HepG2 (cell line): ENCODE measurements around the gene CALR. TPM values are rescaled to one million over a fixed set of nuclear protein-coding genes. Genes with fewer than 3 reads are reported as not detected.

Experiments
- CBX5 ChIP-seq: sonication (generic); formaldehyde crosslinking; IDR thresholded peaks from 2 replicates; pipeline ENCODE4 v1.4.0; 2020; ENCODE audit warnings: missing genetic modification reagents, borderline replicate concordance
- KLF6 ChIP-seq: IDR thresholded peaks from 2 replicates; pipeline ENCODE4 v1.8.0; 2016; ENCODE audit warnings: missing biosample characterization, missing genetic modification reagents
- KMT2B ChIP-seq: IDR thresholded peaks from 2 replicates; pipeline ENCODE4 v1.6.1; 2016; ENCODE audit warnings: missing genetic modification reagents, missing compliant biosample characterization
- MIXL1 ChIP-seq: IDR thresholded peaks from 2 replicates; pipeline ENCODE4 v1.6.1; 2016
- NFKB2 ChIP-seq: sonication (generic); formaldehyde crosslinking; IDR thresholded peaks from 2 replicates; pipeline ENCODE4 v1.4.0; 2020; ENCODE audit warnings: missing genetic modification reagents, borderline replicate concordance
- NFYB ChIP-seq: sonication (generic); formaldehyde crosslinking; IDR thresholded peaks from 2 replicates; pipeline ENCODE4 v1.4.0; 2020; ENCODE audit warnings: missing genetic modification reagents
- PHF8 ChIP-seq: sonication (generic); formaldehyde crosslinking; IDR thresholded peaks from 2 replicates; pipeline ENCODE4 v1.5.0; 2020; ENCODE audit warnings: missing genetic modification reagents
- REL ChIP-seq: sonication (generic); formaldehyde crosslinking; conservative IDR thresholded peaks from 2 replicates; pipeline ENCODE4 v1.8.0; 2022; ENCODE audit warnings: mild to moderate bottlenecking, missing genetic modification reagents, moderate library complexity
- SRSF1 ChIP-seq: fragments of 200-400 bp; formaldehyde crosslinking; optimal IDR thresholded peaks from 2 replicates; pipeline ENCODE3; 2017; ENCODE audit warnings: mild to moderate bottlenecking, low read depth, low read length, moderate library complexity
- TGIF2 ChIP-seq: IDR thresholded peaks from 2 replicates; pipeline ENCODE4 v1.6.1; 2016; ENCODE audit warnings: control low read depth, missing compliant biosample characterization
- ZFP36L2 ChIP-seq: sonication (generic); formaldehyde crosslinking; IDR thresholded peaks from 2 replicates; pipeline ENCODE4 v1.4.0; 2020; ENCODE audit warnings: missing genetic modification reagents
- ZNF3 ChIP-seq: IDR thresholded peaks from 2 replicates; pipeline ENCODE4 v1.7.0; 2017; ENCODE audit warnings: inconsistent platforms
- ZNF326 ChIP-seq: sonication (generic); formaldehyde crosslinking; IDR thresholded peaks from 2 replicates; pipeline ENCODE4 v1.4.0; 2020; ENCODE audit warnings: missing genetic modification reagents, borderline replicate concordance
- ZNF431 ChIP-seq: sonication (generic); formaldehyde crosslinking; IDR thresholded peaks from 2 replicates; pipeline ENCODE4 v1.9.0; 2022; ENCODE audit warnings: missing genetic modification reagents, low read depth, mild to moderate bottlenecking, borderline replicate concordance
- ZNF557 ChIP-seq: sonication (generic); formaldehyde crosslinking; IDR thresholded peaks from 2 replicates; pipeline ENCODE4 v1.4.0; 2020; ENCODE audit warnings: missing genetic modification reagents
- ZNF670 ChIP-seq: sonication (generic); formaldehyde crosslinking; IDR thresholded peaks from 2 replicates; pipeline ENCODE4 v1.8.0; 2022; ENCODE audit warnings: mild to moderate bottlenecking, missing genetic modification reagents, borderline replicate concordance
- ZNF780A ChIP-seq: sonication (generic); formaldehyde crosslinking; IDR thresholded peaks from 2 replicates; pipeline ENCODE4 v1.8.0; 2022; ENCODE audit warnings: mild to moderate bottlenecking, missing genetic modification reagents, moderate library complexity
- ZNF883 ChIP-seq: sonication (generic); formaldehyde crosslinking; IDR thresholded peaks from 2 replicates; pipeline ENCODE4 v1.5.1; 2020; ENCODE audit warnings: mild to moderate bottlenecking, missing genetic modification reagents; ENCODE audit errors: not compliant biosample characterization
- ZUFSP ChIP-seq: sonication (generic); formaldehyde crosslinking; IDR thresholded peaks from 2 replicates; pipeline ENCODE4 v1.9.0; 2021; ENCODE audit warnings: missing genetic modification reagents, mild to moderate bottlenecking, borderline replicate concordance
- polyA plus RNA-seq, 8 experiments: library from polyadenylated mRNA; depleted of rRNA in 3 of 8; stranded (reverse) in 7 of 8; unstranded in 1 of 8; fragments of >200 nt; fragmentation: Illumina TruSeq in 4 of 8; extraction: Trizol in 4 of 8; gene quantifications; 2 replicates each; pipeline versions ENCODE4 v1.2.1 to v1.2.3, GENCODE V29; 2011 to 2016; ENCODE audit warnings: low read depth in 4 of 8, missing spikeins in 1 of 8, mixed read lengths in 1 of 8; ENCODE audit not compliant: insufficient read depth in 1 of 8
- total RNA-seq, 5 experiments: library from RNA; depleted of rRNA; stranded (reverse); fragments of >200 nt; fragmentation: Illumina TruSeq; extraction: Trizol; gene quantifications; 2 replicates each; pipeline ENCODE4 v1.2.3, GENCODE V29; 2016; ENCODE audit warnings: low read depth in 1 of 5
- TF ChIP-seq, protein P1 (sequence below): sonication (generic); formaldehyde crosslinking; IDR thresholded peaks from 2 replicates; pipeline ENCODE4 v1.5.1; 2020; ENCODE audit warnings: mild to moderate bottlenecking, missing genetic modification reagents
- TF ChIP-seq, protein P2 (sequence below): sonication (generic); formaldehyde crosslinking; IDR thresholded peaks from 2 replicates; pipeline ENCODE4 v1.4.0; 2020; ENCODE audit warnings: missing genetic modification reagents
- TF ChIP-seq, protein P3 (sequence below): sonication (generic); formaldehyde crosslinking; IDR thresholded peaks from 2 replicates; pipeline ENCODE4 v1.4.0; 2020; ENCODE audit warnings: mild to moderate bottlenecking, missing genetic modification reagents

Gene CALR
- total and polyA plus RNA-seq, 2 of the 13 experiments (the other 11 are each of a cell fraction or from before 2014, with no cell fraction given) = 898 to 934 TPM

DNA sequence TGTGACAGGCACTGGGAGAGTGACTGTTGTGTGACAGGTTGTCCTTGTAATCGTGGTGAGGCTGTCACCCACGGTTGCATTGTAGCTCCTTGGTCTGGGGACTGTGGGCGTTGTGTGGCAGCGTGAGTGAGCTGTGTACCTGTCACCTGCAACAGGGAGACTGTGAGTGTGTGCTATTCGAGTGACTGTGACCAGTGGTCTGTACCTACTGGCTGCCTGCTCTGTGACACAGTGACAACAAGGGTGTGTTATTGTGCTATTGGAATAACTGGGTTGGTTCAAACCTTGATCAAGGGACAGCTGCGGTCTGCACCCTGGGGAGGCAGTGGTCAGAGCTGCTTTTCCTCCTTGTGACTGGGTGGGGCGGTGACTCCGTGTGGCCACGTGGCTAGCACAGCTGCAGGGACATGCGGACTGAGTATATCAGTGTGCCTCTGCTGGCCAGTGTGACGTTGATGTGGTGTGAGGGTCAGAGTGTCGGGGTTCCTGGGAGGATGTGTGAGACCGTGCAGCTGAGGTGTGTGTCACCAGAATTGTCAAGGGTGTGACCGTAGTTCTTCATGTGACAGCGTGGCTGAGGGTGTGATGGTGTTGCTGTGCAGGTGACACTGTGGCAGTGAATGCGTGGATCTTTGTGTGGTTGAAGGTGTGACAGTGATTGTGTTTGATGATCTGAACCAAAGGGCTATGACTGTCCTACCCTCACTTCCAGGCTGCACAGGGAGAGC lies 46.8 kb downstream of the CALR start (continued):
- TF ChIP-seq NFKB2 (CRISPR knock-in tag) = no peak
- TF ChIP-seq ZNF883 (CRISPR knock-in tag) = no peak
- TF ChIP-seq PHF8 (CRISPR knock-in tag) = no peak; the same call in 1 of the 2 replicates
- TF ChIP-seq, protein P1, sequence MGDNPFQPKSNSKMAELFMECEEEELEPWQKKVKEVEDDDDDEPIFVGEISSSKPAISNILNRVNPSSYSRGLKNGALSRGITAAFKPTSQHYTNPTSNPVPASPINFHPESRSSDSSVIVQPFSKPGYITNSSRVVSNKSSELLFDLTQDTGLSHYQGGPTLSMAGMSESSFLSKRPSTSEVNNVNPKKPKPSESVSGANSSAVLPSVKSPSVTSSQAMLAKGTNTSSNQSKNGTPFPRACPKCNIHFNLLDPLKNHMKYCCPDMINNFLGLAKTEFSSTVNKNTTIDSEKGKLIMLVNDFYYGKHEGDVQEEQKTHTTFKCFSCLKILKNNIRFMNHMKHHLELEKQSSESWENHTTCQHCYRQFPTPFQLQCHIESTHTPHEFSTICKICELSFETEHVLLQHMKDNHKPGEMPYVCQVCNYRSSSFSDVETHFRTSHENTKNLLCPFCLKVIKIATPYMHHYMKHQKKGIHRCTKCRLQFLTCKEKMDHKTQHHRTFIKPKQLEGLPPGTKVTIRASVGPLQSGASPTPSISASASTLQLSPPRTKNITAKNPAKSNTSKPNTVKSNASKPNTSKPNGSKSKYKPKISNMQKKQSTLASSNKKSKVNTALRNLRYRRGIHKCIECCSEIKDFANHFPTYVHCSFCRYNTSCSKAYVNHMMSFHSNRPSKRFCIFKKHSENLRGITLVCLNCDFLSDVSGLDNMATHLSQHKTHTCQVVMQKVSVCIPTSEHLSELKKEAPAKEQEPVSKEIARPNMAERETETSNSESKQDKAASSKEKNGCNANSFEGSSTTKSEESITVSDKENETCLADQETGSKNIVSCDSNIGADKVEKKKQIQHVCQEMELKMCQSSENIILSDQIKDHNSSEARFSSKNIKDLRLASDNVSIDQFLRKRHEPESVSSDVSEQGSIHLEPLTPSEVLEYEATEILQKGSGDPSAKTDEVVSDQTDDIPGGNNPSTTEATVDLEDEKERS (CRISPR knock-in tag) = peak; percentile 81; the same call in 1 of the 2 replicates
- TF ChIP-seq CBX5 = no peak
- peak; percentile 58; the same call in 1 of the 2 replicates for TF ChIP-seq ZNF670 (CRISPR knock-in tag)
- no peak for TF ChIP-seq ZNF3 (CRISPR knock-in tag)
- no peak for TF ChIP-seq REL (CRISPR knock-in tag)
- TF ChIP-seq MIXL1 (CRISPR knock-in tag) = no peak
- TF ChIP-seq KLF6 (CRISPR knock-in tag) = no peak
- TF ChIP-seq ZFP36L2 (CRISPR knock-in tag) = no peak
- peak; percentile 31; the same call in 1 of the 2 replicates for TF ChIP-seq KMT2B (CRISPR knock-in tag)
- TF ChIP-seq, protein P2, sequence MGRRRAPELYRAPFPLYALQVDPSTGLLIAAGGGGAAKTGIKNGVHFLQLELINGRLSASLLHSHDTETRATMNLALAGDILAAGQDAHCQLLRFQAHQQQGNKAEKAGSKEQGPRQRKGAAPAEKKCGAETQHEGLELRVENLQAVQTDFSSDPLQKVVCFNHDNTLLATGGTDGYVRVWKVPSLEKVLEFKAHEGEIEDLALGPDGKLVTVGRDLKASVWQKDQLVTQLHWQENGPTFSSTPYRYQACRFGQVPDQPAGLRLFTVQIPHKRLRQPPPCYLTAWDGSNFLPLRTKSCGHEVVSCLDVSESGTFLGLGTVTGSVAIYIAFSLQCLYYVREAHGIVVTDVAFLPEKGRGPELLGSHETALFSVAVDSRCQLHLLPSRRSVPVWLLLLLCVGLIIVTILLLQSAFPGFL = no peak
- TF ChIP-seq ZNF431 (CRISPR knock-in tag) = no peak
- no peak for TF ChIP-seq NFYB (CRISPR knock-in tag)
- TF ChIP-seq ZUFSP (CRISPR knock-in tag) = no peak
- no peak for TF ChIP-seq ZNF326 (CRISPR knock-in tag)
- no peak for TF ChIP-seq SRSF1
- no peak for TF ChIP-seq ZNF780A (CRISPR knock-in tag)
- TF ChIP-seq TGIF2 (CRISPR knock-in tag) = peak; percentile 94
- TF ChIP-seq ZNF557 (CRISPR knock-in tag) = no peak
- TF ChIP-seq, protein P3, sequence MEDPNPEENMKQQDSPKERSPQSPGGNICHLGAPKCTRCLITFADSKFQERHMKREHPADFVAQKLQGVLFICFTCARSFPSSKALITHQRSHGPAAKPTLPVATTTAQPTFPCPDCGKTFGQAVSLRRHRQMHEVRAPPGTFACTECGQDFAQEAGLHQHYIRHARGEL = no peak
